Loucy (cell line): ENCODE data around the gene SLC4A5.

Experiments
- H2AFZ ChIP-seq: fragments of 200-600 bp; sonication (generic); 2 replicates; pipeline ENCODE4 v1.6.0; 2016; ENCODE audit warnings: antibody characterized with exemption, mild to moderate bottlenecking, low read length, moderate library complexity
- H3F3A ChIP-seq: fragments of 200-600 bp; 2 replicates; pipeline ENCODE4 v1.6.0; 2016; ENCODE audit warnings: antibody characterized with exemption, low read depth, mild to moderate bottlenecking
- H3K27me3 ChIP-seq: fragments of 200-600 bp; sonication (generic); 2 replicates; pipeline ENCODE4 v1.6.1; 2014; ENCODE audit warnings: low read length, mild to moderate bottlenecking; ENCODE audit not compliant: insufficient read depth, poor library complexity, severe bottlenecking
- H3K36me3 ChIP-seq: fragments of 200-600 bp; sonication (generic); 2 replicates; pipeline ENCODE4 v1.6.1; 2016; ENCODE audit warnings: low read length; ENCODE audit not compliant: insufficient read depth
- H3K4me1 ChIP-seq: fragments of 200-600 bp; sonication (generic); 2 replicates; pipeline ENCODE4 v1.5.1; 2014; ENCODE audit warnings: low read length, mild to moderate bottlenecking; ENCODE audit not compliant: insufficient read depth, poor library complexity, severe bottlenecking
- H3K4me2 ChIP-seq: fragments of 200-600 bp; sonication (generic); 2 replicates; pipeline ENCODE4 v1.6.0; 2014; ENCODE audit warnings: antibody characterized with exemption, low read length, low read depth, mild to moderate bottlenecking; ENCODE audit not compliant: poor library complexity, severe bottlenecking
- H3K4me3 ChIP-seq: fragments of 200-600 bp; sonication (generic); 2 replicates; pipeline ENCODE4 v1.5.1; 2014; ENCODE audit warnings: low read length, mild to moderate bottlenecking, mixed read lengths; ENCODE audit not compliant: poor library complexity, severe bottlenecking
- H3K79me2 ChIP-seq: fragments of 200-600 bp; sonication (generic); 2 replicates; pipeline ENCODE4 v1.6.1; 2014; ENCODE audit warnings: low read length; ENCODE audit not compliant: insufficient read depth
- H3K9ac ChIP-seq: fragments of 200-600 bp; sonication (generic); 2 replicates; pipeline ENCODE4 v1.6.0; 2014; ENCODE audit warnings: mild to moderate bottlenecking, low read depth, low read length, moderate library complexity; ENCODE audit not compliant: poor library complexity, severe bottlenecking
- H3K9me2 ChIP-seq: fragments of 200-600 bp; sonication (generic); replicated peaks from 2 replicates; pipeline ENCODE4 v1.6.1; 2016; ENCODE audit warnings: low read depth, low read length, mixed read lengths
- H3K9me3 ChIP-seq: fragments of 200-600 bp; sonication (generic); 2 replicates; pipeline ENCODE4 v1.6.1; 2014; ENCODE audit warnings: mild to moderate bottlenecking, antibody characterized with exemption, low read length, low read depth; ENCODE audit not compliant: insufficient read depth
- H4K20me1 ChIP-seq: fragments of 200-600 bp; sonication (generic); 2 replicates; pipeline ENCODE4 v1.6.0; 2014; ENCODE audit warnings: antibody characterized with exemption, low read length, mild to moderate bottlenecking; ENCODE audit not compliant: insufficient read depth, poor library complexity, severe bottlenecking
- EZH2phosphoT487 ChIP-seq: fragments of 200-600 bp; IDR thresholded peaks from 2 replicates; pipeline ENCODE4 v1.6.1; 2018; ENCODE audit warnings: antibody characterized with exemption, mild to moderate bottlenecking, moderate library complexity, borderline replicate concordance
- TF ChIP-seq, protein P1 (sequence below): fragments of 200-600 bp; sonication (generic); conservative IDR thresholded peaks from 2 replicates; pipeline ENCODE4 v1.5.1; 2014; ENCODE audit warnings: mild to moderate bottlenecking, antibody characterized with exemption, low read length

SLC4A5 gene

DNA sequence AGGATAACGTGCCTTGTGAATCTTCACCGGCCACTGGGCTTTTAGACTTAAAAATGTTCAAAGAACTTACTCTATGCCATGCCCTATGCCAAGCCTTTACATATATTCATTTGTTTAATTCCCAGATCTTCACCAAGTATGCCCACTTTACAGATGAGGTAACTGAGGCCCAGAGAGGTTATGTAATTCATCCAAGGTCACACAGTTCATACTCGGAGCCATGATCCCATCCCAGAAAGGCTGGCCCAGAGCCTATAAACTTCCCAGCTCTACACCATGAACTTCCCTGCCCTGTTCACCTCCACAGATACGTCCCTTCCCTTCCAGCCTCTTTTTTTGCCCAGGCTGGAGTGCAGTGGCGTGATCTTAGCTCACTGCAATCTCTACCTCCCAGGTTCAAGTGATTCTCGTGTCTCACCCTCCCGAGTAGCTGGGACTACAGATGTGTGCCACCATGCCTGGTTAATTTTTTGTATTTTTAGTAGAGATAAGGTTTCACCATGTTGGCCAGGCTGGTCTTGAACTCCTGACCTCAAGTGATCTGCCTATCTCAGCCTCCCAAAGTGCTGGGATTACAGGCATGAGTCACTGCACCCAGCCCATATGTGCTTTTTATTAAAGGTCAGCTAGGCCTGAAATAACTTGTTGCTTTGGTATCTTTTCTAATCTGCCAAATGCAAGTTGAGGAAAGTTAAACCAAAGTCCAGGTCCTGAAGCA lies 100.7 kb downstream of the SLC4A5 start:
- H3K9me2 ChIP-seq: no peaks in the 10 kb centered on the region
- no peaks in the 10 kb centered on the region for H4K20me1 ChIP-seq
- TF ChIP-seq EZH2phosphoT487: no peak
- TF ChIP-seq, protein P1, sequence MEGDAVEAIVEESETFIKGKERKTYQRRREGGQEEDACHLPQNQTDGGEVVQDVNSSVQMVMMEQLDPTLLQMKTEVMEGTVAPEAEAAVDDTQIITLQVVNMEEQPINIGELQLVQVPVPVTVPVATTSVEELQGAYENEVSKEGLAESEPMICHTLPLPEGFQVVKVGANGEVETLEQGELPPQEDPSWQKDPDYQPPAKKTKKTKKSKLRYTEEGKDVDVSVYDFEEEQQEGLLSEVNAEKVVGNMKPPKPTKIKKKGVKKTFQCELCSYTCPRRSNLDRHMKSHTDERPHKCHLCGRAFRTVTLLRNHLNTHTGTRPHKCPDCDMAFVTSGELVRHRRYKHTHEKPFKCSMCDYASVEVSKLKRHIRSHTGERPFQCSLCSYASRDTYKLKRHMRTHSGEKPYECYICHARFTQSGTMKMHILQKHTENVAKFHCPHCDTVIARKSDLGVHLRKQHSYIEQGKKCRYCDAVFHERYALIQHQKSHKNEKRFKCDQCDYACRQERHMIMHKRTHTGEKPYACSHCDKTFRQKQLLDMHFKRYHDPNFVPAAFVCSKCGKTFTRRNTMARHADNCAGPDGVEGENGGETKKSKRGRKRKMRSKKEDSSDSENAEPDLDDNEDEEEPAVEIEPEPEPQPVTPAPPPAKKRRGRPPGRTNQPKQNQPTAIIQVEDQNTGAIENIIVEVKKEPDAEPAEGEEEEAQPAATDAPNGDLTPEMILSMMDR: no peak
- no peaks in the 10 kb centered on the region for H3K4me1 ChIP-seq
- no peaks in the 10 kb centered on the region for H3K27me3 ChIP-seq
- no peak overlapping the region for H3K4me2 ChIP-seq
- no peaks in the 10 kb centered on the region for H3F3A ChIP-seq
- H3K36me3 ChIP-seq: no peaks in the 10 kb centered on the region
- H3K9me3 ChIP-seq: no peaks in the 10 kb centered on the region
- H3K4me3 ChIP-seq: no peak overlapping the region
- H3K79me2 ChIP-seq: no peaks in the 10 kb centered on the region
- H2AFZ ChIP-seq: no peak overlapping the region
- no peak overlapping the region for H3K9ac ChIP-seq

DNA sequence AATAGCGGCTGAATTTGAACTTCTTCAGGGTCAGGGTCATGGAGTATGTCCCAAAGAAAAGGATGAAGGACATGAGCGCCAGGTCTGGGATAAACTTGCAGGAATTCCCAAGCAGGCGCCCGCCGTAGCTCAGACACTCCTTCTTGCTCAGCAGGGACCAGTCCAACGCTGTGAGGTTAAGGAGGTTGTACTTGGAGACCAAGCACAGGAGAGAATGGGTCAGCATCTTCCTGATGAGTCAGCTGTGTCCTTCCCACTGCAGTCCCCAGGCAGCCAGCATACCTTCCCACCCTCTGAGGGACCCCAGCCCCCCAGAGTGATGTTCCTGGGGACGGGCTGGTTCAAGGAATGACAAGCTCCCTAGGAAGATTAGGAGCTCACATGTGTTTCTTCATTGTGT lies 103.9 kb downstream of the SLC4A5 start:
- Histone ChIP-seq H3K27me3 (no peaks in the 10 kb centered on the region), H3K79me2 (no peaks in the 10 kb centered on the region), H3F3A (no peaks in the 10 kb centered on the region), H2AFZ (no peak overlapping the region), H3K9ac (no peak overlapping the region), H3K4me1 (no peaks in the 10 kb centered on the region), H3K36me3 (no peaks in the 10 kb centered on the region), H3K9me3 (no peaks in the 10 kb centered on the region), H3K4me3 (no peak overlapping the region), H4K20me1 (no peaks in the 10 kb centered on the region), H3K4me2 (no peak overlapping the region), H3K9me2 (no peaks in the 10 kb centered on the region)
- TF ChIP-seq, protein P1: no peak
- no peak for TF ChIP-seq EZH2phosphoT487

DNA sequence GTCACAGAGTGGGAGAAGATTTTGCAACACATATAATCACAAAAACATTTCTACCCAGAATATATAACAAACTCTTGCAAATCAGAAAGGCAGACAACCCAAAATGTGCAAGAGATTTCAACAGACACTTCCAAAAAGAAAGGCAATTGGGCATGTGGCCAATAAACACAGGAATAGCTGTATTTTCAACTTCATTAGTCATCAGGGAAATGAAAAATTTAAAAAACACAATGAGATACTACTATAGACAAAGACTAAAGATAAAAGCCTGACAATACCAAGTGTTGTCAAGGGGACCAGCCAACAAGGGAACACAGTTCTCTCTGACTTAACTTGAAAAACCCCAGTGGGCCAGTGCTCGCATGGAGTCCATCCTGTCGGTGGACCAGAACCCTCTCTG lies 104.3 kb downstream of the SLC4A5 start:
- Histone ChIP-seq H3K79me2 (no peaks in the 10 kb centered on the region), H3K9ac (no peak overlapping the region), H4K20me1 (no peaks in the 10 kb centered on the region), H3K4me2 (no peak overlapping the region), H3K4me1 (no peaks in the 10 kb centered on the region), H3K36me3 (no peaks in the 10 kb centered on the region), H2AFZ (no peak overlapping the region), H3F3A (no peaks in the 10 kb centered on the region), H3K9me2 (no peaks in the 10 kb centered on the region), H3K9me3 (no peaks in the 10 kb centered on the region), H3K4me3 (no peak overlapping the region), H3K27me3 (no peaks in the 10 kb centered on the region)
- TF ChIP-seq, protein P1: no peak
- TF ChIP-seq EZH2phosphoT487: no peak
